ENCODE results near the gene SCD5. TPM values are rescaled to one million over a fixed set of nuclear protein-coding genes. Genes with fewer than 3 reads are reported as not detected.
A peak's percentile ranks its signal among the peaks of the same experiment; 100 is the strongest.

Gene SCD5
- total RNA-seq, 4 donors from 2014 or later, result 17.6 to 28.4 (median 22.9) TPM

GRCh38 chr4:82726596-82726995 lies 72.0 kb downstream of the SCD5 start:
- Histone ChIP-seq H3K36me3 (no peaks in the 10 kb centered on the region), H3K27ac (replicated peaks in 1 of 4) (no peak overlapping the region), H3K4me1 (peaks cover 3 to 18% (median 13%) of the 10 kb centered on the region in 4 donors), H3K4me3 (no peak overlapping the region), H3K9me3 (no peaks in the 10 kb centered on the region), H3K27me3 (no peaks in the 10 kb centered on the region)
- 80% methylated on average over 5 of the region's 5 CpGs for WGBS
- intact Hi-C loops (cut with DNase I), result no loop called here
- no peak for DNase-seq (ENCODE audit: extremely low spot score)
- TF ChIP-seq CTCF (IDR thresholded peaks at IDR 0.05) (no peak), POLR2A (IDR thresholded peaks at IDR 0.05; ENCODE audit: low read depth) (no peak), POLR2AphosphoS5 (IDR thresholded peaks at IDR 0.05) (no peak)

GRCh38 chr4:82721819-82722423 lies 76.7 kb downstream of the SCD5 start:
- intact Hi-C loops (cut with DNase I), result no loop called here
- WGBS, result 33% methylated on average over 2 of the region's 2 CpGs
- TF ChIP-seq CTCF (IDR thresholded peaks at IDR 0.05) (peak; percentile 18 to 56 (median 32)), EP300 (IDR thresholded peaks at IDR 0.05) (no peak), POLR2AphosphoS5 (IDR thresholded peaks at IDR 0.05) (no peak)

GRCh38 chr4:82718162-82718940 lies 80.2 kb downstream of the SCD5 start:
- DNase-seq (ENCODE audit: extremely low spot score), result no peak

More at GRCh38 chr4:82721819-82722423, 76.7 kb downstream of the SCD5 start:
- Histone ChIP-seq H3K9me3 (no peaks in the 10 kb centered on the region), H3K36me3 (no peaks in the 10 kb centered on the region), H3K4me1 (peaks cover 5 to 27% (median 17%) of the 10 kb centered on the region in 4 donors), H3K27me3 (no peaks in the 10 kb centered on the region), H3K4me3 (no peak overlapping the region), H3K27ac (replicated peaks in 1 of 4) (no peak overlapping the region)
- DNase-seq (ENCODE audit: extremely low spot score), result no peak

GRCh38 chr4:82715731-82716617 lies 82.6 kb downstream of the SCD5 start:
- no peak for DNase-seq (ENCODE audit: extremely low spot score)
- Histone ChIP-seq H3K4me3 (no peak overlapping the region), H3K9me3 (no peaks in the 10 kb centered on the region), H3K27ac (replicated peaks in 1 of 4) (peak overlapping the region in 1 of 4 donors; percentile 26), H3K36me3 (no peaks in the 10 kb centered on the region), H3K4me1 (peaks cover 8 to 21% (median 13%) of the 10 kb centered on the region in 4 donors), H3K27me3 (no peaks in the 10 kb centered on the region)
- TF ChIP-seq EP300 (IDR thresholded peaks at IDR 0.05) (no peak), POLR2A (IDR thresholded peaks at IDR 0.05; ENCODE audit: low read depth) (no peak), CTCF (IDR thresholded peaks at IDR 0.05) (no peak), POLR2AphosphoS5 (IDR thresholded peaks at IDR 0.05) (no peak)
- 74% methylated on average over 12 of the region's 12 CpGs for WGBS
- intact Hi-C loops (cut with DNase I), result no loop called here

More at GRCh38 chr4:82718162-82718940, 80.2 kb downstream of the SCD5 start:
- TF ChIP-seq CTCF (IDR thresholded peaks at IDR 0.05) (no peak), EP300 (IDR thresholded peaks at IDR 0.05) (no peak), POLR2AphosphoS5 (IDR thresholded peaks at IDR 0.05) (peak in 1 of 2 donors; percentile 14)
- WGBS, result 56% methylated on average over 7 of the region's 7 CpGs
- Histone ChIP-seq H3K4me3 (no peak overlapping the region), H3K27ac (replicated peaks in 1 of 4) (peak overlapping the region in 3 of 4 donors; percentile 17 to 27 (median 19)), H3K27me3 (no peaks in the 10 kb centered on the region), H3K4me1 (peaks cover 8 to 29% (median 17%) of the 10 kb centered on the region in 4 donors), H3K36me3 (no peaks in the 10 kb centered on the region), H3K9me3 (no peaks in the 10 kb centered on the region)
- intact Hi-C loops (cut with DNase I), result no loop called here

Data from esophagus muscularis mucosa (tissue), 4 donors.